ENCODE results near the gene KLHL29. TPM values are rescaled to one million over a fixed set of nuclear protein-coding genes. Genes with fewer than 3 reads are reported as not detected.
A peak's percentile ranks its signal among the peaks of the same experiment; 100 is the strongest.

KLHL29 gene
- total RNA-seq, 1 donor from 2014 or later: 8.4 TPM

- Mint-ChIP-seq H3K36me3 (ENCODE audit: low read depth) (no peaks in the 10 kb centered on the region), H3K9me3 (no peaks in the 10 kb centered on the region), H3K4me1 (peaks cover 34% of the 10 kb centered on the region), H3K4me3 (no peak overlapping the region), H3K27me3 (ENCODE audit: low read depth) (peaks cover 5% of the 10 kb centered on the region), H3K27ac (ENCODE audit: unreplicated experiment) (no peak overlapping the region)
- TF ChIP-seq CTCF (conservative IDR thresholded peaks at IDR 0.05): no peak
- DNase-seq (ENCODE audit: low read depth, low spot score): no peak
These were observed 129.2 kb downstream of the KLHL29 start for GRCh38 chr2:23513872-23514793.

GRCh38 chr2:23516520-23517256 lies 131.7 kb downstream of the KLHL29 start:
- Mint-ChIP-seq H3K4me3 (no peak overlapping the region), H3K9me3 (no peaks in the 10 kb centered on the region), H3K36me3 (ENCODE audit: low read depth) (no peaks in the 10 kb centered on the region), H3K27ac (ENCODE audit: unreplicated experiment) (no peak overlapping the region), H3K4me1 (peaks cover 48% of the 10 kb centered on the region), H3K27me3 (ENCODE audit: low read depth) (peaks cover 5% of the 10 kb centered on the region)
- TF ChIP-seq CTCF (conservative IDR thresholded peaks at IDR 0.05): no peak
- no peak for DNase-seq (ENCODE audit: low read depth, low spot score)

- peak overlapping the region; percentile 81 for H3K27ac Mint-ChIP-seq (ENCODE audit: unreplicated experiment)
- H3K36me3 Mint-ChIP-seq (ENCODE audit: low read depth): no peaks in the 10 kb centered on the region
- H3K27me3 Mint-ChIP-seq (ENCODE audit: low read depth): peaks cover 5% of the 10 kb centered on the region
- no peak for TF ChIP-seq CTCF (conservative IDR thresholded peaks at IDR 0.05)
- no peaks in the 10 kb centered on the region for H3K9me3 Mint-ChIP-seq
- peaks cover 51% of the 10 kb centered on the region for H3K4me1 Mint-ChIP-seq
- DNase-seq (ENCODE audit: low read depth, low spot score): no peak
- peak overlapping the region; percentile 29 for H3K4me3 Mint-ChIP-seq
These were observed 133.7 kb downstream of the KLHL29 start for GRCh38 chr2:23518481-23519333.

- H3K4me3 Mint-ChIP-seq: no peak overlapping the region
- DNase-seq (ENCODE audit: low read depth, low spot score): no peak
- no peak for TF ChIP-seq CTCF (conservative IDR thresholded peaks at IDR 0.05)
- H3K27ac Mint-ChIP-seq (ENCODE audit: unreplicated experiment): no peak overlapping the region
- H3K9me3 Mint-ChIP-seq: no peaks in the 10 kb centered on the region
- peaks cover 51% of the 10 kb centered on the region for H3K4me1 Mint-ChIP-seq
- H3K36me3 Mint-ChIP-seq (ENCODE audit: low read depth): no peaks in the 10 kb centered on the region
- peaks cover 5% of the 10 kb centered on the region for H3K27me3 Mint-ChIP-seq (ENCODE audit: low read depth)
These were observed 134.3 kb downstream of the KLHL29 start for GRCh38 chr2:23519334-23519651.

GRCh38 chr2:23520256-23520655 lies 135.3 kb downstream of the KLHL29 start:
- Mint-ChIP-seq H3K27me3 (ENCODE audit: low read depth) (no peaks in the 10 kb centered on the region), H3K9me3 (no peaks in the 10 kb centered on the region), H3K4me1 (peaks cover 58% of the 10 kb centered on the region), H3K36me3 (ENCODE audit: low read depth) (no peaks in the 10 kb centered on the region), H3K4me3 (peak overlapping the region; percentile 45), H3K27ac (ENCODE audit: unreplicated experiment) (peak overlapping the region; percentile 92)
- TF ChIP-seq CTCF (conservative IDR thresholded peaks at IDR 0.05): no peak
- DNase-seq (ENCODE audit: low read depth, low spot score): peak; percentile 37
